GM19193 (cell line): Measurements from ENCODE around the gene ATP2C2.
A peak's percentile ranks its signal among the peaks of the same experiment; 100 is the strongest.

Experiments
- POLR2A ChIP-seq: IDR thresholded peaks from 4 replicates; pipeline ENCODE4 v1.6.1; 2011; ENCODE audit not compliant: insufficient read depth, insufficient read length; ENCODE audit errors: extremely low read depth

The ATP2C2 gene

DNA sequence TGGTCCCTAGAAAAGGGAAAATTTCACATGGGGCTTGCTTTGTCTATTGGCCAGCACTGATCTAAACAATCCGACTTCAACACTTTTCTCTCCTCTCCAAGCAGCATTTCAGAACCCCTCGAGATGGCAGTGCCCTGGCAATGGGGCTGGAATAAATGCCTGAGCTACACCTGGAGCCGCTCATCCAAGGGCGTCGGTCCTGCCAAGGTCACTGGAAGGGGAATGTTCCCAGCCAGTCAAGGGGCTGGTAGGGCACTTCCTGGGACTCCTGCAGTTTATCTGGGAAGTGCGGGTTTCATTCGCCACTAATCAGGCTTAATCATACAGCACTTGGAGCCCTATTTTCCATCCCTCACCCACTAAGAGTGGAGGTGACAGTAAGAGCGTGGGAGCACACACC is 119.0 kb downstream of the ATP2C2 start:
- no peak for TF ChIP-seq POLR2A

DNA sequence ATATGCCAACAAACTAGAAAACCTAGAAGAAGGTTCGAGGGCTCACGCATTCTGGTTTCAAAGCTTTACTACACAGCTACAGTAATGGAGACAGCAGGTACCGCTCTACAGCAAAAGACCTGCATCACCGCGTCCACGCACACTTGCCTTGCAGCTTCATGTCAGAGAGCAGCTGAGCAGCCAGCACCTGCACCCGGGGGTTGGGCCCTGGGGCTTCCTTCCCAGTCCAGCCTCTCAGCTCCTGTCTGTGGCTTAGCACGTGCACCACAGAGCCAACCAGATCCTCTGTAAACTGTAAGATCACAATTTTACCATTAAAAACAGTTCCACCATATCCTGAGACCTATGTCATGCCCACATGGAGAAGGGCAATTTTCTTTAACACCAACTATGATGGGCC is 120.8 kb downstream of the ATP2C2 start:
- no peak for TF ChIP-seq POLR2A

DNA sequence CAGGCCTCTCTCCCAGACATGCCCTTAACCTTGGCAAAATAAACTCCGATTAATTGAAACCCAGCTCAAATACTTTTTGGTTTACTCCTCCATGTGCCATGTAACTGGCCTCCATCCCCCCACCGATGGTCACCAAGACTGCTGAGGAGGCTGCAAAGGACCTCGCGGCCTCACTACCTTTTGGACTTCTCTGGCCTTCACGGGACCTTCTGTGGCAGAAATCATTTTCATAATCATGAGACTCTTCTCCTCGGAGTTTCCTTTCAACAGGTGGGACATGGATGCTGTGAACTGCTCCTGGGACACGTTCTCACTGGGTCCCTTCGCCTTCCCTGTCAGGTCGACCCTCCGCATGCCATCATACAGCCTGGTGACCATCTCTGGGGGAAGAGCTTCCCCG is 127.2 kb downstream of the ATP2C2 start:
- TF ChIP-seq POLR2A: no peak

DNA sequence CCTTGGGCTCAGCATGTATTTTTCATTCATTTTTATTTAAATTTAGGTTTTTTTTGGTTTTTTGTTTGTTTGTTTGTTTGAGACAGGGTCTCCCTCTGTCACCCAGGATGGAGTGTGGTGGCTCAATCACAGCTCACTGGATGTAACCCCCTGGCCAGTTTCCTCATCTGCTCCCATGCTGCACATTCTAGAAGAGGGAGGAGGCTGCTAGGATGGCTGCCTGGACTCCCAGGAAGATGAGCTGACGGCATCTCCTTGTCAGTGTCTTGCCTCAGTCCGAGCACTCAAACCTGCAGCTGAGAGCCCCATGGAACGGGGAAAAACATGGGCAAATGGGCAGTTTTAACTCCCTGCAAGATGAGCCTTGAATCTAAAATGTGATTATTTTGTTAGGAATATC is 128.7 kb downstream of the ATP2C2 start:
- TF ChIP-seq POLR2A: no peak

DNA sequence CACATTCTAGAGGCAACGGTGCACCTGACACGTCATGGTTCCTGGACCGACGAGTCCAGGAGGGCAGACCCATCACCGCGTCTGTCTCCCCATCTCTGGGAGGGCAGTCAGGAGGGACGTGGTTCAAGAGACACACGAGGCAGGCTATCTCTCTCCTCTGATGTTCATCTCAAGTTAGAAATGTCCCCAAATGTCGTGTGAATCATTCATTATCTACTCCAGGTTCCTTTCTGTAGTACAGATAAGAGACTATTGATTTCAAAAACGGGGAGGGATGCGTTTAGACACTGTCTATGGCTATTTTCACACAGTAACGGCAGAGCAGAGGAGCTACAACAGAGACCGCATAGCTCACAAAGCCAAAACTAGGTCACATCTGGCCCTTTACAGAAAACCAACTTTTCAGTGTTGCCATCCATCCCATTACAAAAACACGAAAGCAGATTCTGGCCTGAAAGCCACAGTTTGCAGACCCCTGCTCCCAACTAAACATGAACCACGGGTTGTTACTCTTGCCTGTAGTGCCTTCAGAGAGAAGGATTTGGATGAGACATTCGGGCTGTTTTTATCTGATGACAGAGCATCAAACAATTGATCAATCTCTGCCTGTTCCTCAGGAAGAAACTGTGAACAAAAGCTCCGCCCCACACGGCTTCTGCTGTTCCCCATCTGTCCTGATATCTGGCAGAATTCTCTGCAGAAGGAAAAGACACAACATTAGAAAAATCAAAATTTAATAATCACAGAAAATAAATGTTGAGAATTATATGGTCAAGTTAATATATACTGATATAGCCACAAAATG is 129.3 kb downstream of the ATP2C2 start:
- TF ChIP-seq POLR2A: no peak

DNA sequence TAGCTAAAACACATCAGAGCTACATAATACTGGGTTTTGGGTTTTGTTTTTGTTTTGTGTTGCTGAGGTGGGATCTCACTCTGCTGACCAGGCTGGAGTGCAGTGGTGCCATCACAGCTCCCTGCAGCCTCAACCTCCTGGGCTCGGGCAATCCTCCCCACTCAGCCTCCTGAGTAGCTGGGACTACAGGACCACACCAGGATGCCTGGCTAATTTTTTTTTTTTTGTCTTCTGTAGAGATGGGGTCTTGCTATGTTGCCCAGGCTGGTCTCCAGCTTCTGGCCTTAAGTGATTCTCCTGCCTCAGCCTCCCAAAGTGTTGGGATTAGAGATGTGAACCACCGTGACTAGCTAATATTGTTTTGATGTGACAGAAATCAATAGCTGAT is 129.9 kb downstream of the ATP2C2 start:
- TF ChIP-seq POLR2A: no peak

DNA sequence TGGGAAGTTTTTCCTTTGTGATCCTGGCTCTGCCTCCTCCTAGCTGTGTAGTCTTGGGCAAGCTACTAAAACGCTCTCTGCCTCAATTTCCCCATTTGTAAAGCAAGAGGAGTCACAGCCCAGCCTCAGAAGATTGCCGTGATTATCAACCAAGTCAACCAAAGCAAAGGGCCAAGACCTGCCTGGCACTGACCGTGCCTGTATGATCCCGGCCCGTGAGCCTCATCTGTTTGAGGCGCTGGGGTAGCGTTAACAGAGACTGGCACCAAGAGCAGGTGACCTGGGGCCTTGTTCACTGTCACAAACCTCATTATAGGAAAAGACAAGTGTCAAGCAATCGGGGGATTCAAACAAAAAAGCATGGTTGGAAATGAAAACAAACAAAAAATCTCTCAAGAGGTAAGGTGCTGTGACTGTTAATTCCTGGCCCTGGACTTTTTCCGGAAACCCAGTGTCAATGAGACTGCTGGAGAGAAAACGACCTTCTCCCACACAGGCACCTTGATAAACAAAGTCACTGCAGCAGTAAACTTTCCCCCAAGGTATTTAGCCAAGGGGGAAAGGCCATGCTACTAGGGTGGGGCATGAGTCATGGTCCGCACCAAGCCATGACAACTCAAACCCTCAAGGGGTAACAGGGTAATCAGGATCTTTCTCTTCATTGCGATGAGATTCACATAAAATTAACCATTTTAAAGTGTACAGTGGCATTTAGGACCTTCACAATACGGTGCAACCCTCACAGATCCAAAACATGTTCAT is 130.7 kb downstream of the ATP2C2 start:
- TF ChIP-seq POLR2A: no peak

DNA sequence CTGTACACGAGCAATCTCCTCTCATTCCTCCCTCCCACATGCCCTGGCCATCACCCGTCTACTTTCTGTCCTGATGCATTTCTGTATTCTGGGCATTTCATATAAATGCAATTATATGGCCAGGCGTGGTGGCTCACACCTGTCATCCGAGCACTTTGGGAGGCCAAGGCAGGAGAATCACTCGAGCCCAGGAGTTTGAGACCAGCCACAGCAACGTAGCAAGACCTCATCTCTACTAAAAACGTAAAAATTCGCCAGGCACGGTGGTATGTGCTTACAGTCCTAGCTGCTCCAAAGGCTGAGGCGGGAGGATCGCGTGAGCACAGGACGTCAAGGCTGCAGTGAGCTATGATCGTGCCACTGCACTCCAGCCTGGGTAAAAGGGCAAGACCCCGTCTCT is 131.3 kb downstream of the ATP2C2 start:
- no peak for TF ChIP-seq POLR2A

DNA sequence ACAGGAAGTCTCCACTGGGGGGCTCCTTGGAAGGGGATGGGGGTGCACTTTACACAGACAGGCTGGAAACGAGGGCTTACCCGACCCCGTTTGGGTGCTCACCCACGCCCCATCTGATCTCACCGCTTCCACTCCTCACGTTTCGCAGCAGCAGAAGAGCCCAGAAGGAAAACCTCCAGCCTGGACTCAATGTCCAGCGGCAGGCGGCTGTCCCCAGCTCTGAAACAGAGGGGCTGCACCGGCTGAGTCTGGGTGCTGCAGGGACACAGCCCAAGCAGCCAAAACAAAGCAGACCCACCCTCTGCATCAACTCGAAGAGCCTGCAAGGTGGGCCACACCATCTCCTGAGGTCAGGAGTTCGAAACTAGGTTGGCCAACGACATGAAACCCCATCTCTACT is 132.2 kb downstream of the ATP2C2 start:
- no peak for TF ChIP-seq POLR2A

DNA sequence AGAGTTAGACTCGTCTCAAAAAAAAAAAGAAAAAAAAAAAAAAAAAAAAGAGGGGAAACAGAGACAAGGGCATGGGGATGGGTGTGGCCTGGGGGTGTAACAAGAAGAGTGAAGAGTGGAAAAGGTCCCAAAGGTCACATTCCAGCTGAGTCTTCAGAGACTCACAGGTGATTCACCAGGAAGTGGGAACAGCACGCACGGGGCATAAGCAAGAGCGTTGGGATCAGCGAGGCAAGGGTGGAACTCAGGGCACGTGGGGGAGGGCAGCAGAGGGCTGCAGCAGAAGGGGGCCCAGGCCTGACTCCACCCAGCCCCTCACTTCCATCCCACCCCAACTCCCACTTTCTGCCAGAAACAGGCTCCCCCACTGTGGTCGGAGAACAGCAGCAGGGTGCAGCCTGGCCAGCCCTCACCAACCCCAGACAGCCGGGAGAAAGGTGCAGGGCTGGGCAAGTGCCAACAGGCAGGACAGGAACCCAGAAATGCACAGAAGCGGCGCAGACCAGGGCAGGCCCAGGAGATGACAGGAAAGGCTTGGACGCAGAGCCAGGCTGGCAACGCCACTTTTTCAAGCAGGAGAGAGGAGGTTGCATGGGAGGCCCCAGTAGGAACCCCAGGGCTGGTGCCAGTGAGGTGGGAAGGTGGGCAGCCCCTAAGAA is 132.9 kb downstream of the ATP2C2 start:
- TF ChIP-seq POLR2A: no peak

DNA sequence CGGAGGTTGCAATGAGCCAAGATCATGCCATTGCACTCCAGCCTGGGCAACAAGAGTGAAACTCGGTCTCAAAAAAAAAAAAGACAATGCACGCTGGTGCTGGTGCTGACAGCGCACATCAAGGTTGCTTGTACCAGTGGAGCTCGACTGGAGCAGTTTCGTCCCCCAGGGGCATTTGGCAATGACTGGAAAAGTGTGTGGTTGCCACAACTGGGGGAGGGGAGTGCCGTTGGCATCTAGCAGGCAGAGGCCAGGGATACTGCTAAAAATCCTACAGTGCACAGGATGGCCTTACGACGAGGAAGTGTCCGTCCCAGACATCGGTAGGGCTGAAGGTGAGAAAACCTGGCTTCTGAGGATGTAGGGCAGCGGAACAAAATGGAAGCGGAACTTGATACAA is 133.7 kb downstream of the ATP2C2 start:
- TF ChIP-seq POLR2A: no peak

DNA sequence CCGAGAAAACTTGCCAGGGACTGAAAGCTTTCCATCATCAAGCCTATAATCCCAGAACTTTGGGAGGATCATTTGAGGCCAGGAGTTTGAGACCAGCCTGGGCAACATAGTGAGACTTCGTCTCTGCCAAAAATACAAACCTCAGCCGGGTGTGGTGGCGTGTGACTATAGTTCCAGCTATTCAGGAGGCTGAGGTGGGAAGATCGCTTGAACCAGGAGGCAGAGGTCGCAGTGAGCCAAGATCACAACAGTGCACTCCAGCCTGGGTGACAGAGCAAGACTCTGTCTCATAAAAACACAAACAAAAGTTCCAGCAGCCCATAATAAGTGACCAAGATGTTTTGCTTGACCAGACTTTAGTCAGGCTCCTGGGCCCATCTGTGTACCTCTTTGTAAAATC is 134.2 kb downstream of the ATP2C2 start:
- TF ChIP-seq POLR2A: no peak

DNA sequence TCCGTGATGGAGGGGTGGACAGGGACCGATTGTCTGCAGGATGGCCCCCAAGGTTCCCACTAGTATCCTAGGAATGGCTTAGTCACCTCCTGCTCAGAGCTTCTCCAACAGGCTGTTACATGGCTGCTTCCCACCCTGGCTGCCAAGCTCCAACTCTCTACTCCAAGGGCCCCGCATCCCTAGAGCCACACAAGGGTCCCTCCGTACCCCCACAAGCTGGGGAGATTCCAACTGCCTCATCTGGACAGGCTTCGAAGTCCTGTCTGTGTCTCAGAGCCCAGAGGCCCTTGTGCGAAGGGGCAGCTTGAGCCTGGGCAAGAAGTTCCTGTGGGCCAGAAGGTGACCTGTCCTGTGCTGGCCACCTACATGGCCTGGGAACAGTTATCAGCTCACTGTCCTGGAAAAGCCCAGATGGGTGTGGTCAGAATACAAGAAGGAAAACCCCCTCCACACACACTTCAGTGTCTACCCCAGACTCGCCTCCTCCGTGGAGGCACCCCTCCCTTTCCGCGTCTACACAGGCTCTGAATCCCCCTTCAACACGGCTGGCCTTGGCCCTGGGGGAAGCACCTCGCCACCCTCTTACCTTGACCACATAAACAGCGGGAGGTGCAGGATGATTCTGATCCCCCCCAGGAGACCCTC is 135.5 kb downstream of the ATP2C2 start:
- TF ChIP-seq POLR2A: no peak

DNA sequence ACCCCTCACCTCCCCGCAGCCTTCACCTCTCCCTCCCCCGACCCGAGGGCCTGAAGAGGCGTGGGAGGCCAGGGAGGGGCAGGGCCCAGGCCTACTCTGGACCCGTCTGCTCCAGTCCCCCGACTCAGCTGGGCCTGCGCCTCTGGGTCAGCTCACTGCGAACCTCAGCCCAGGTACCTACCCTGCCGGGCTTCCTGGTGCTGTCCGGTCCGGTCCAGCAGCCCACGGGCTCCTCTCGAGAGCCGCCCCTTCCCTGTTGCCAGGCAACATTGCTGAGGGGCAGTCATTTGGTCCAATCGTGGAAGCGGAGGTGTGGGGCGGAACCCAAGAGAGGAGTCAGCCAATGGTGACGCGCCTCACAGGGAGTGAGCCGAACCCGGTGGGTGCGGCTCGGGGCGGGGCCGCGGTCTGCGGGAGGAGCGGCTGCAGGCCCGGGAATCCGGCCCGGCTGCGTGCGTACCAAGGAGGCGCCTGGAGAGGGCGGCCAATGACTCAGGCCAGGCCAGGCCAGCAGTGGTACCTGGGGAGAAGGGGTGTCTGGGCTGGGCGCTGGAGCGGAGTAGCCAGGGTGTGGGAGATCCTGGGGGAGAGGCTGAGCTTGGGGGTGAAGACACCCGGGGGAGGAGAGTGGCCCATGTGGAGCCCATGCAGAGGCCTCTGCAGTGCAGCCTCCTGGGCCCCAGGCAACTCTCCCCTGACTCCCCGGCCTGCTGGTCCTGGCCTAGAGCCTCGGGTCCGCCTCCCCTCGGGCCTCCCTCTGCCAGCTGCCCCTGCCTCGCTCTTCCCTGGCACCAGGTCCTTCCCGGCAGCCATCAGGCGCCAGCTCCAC is 136.3 kb downstream of the ATP2C2 start, which contains the start of gene MEAK7:
Gene MEAK7, minus strand, starts transcription at position 240 of the 829 bp plus-strand sequence. CDS start 6,573 bp downstream, outside the sequence.
- TF ChIP-seq POLR2A: peak; percentile 51

DNA sequence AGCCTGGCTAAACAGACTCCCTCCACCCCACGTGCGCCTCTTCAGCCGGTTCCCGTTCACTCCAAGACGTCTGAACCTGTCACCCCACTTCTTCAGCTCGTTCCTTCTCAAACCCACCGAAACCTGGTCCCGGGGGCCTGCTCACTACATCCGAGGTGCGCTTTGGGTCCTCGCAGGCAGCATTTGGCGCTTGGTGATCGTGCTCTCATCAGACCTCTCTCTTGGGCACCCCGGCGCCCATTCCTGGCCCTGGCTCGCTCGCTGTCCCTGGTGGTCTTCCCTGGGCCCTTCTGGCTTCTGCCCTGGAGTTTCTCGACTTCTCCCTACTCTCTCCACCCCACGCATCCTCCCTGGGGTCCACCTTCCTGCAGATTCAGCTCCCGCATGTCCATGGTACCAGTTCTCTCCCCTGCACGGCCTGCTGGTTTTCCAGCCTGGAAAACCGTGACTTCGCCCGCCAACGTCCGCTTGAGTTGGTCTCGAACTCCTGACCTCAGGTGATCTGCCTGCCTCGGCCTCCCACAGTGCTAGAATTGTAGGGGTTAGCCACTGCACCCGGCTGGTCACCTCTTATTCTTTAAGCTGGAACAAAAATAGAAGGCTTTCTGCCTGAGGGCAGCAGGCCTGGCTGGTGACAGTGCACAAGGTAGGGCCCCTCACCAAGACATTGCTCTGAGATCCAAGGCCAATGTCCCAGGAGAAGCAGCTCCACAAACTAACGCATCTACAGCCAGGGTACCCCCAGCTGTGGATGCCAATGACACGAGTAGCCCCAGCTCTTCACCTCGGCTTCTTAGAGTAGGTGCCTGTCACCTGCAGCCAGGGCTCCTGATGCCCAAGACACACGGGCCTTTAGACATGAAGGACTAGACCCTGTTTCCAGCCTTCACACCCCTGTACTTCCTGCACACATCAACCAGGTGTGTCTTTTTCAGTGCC is 137.2 kb downstream of the ATP2C2 start:
- TF ChIP-seq POLR2A: no peak
